HG03442 (cell line): Measurements from ENCODE around the gene MAPK1.
"Not testable (repeated sequence)": the region's sequence is repeated elsewhere in the genome, so short reads cannot be mapped to it uniquely, and the experiment has no call there.

Experiments used
- ATAC-seq: cut with Tn5 transposase; IDR thresholded peaks from one replicate; pipeline ENCODE4 v1.9.1; 2021; ENCODE audit warnings: mild to moderate bottlenecking, moderate library complexity; ENCODE audit not compliant: unreplicated experiment

MAPK1 gene

GRCh38 chr22:21793716-21794115, 73.7 kb downstream of the MAPK1 start:
- not testable (repeated sequence) for ATAC-seq

- peak; percentile 70 for ATAC-seq
Observed at GRCh38 chr22:21791635-21792625, 75.5 kb downstream of the MAPK1 start.

- not testable (repeated sequence) for ATAC-seq
Observed at GRCh38 chr22:21790849-21791610, 76.4 kb downstream of the MAPK1 start.

- no peak for ATAC-seq
Observed at GRCh38 chr22:21790359-21790758, 77.1 kb downstream of the MAPK1 start.

- ATAC-seq: not testable (repeated sequence)
Observed at GRCh38 chr22:21787565-21787964, 79.9 kb downstream of the MAPK1 start.

DNA sequence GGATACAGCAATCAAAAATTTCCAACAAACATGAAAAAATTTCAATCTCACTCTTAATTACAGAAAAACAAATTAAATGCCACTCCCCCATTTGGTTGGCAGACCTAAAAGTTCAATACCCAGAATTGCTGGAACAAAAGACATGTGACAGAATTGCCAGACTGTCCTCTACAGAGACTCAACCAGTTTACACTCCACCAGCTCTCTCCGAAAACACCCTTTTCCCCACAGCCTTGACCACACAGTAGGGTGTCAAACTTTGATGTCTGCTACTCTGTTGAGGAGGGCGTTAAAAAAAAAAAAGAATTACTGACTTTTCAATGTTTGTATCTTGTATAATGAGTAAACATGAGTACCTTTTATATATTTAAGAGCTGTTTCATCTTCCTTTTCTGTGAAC, 87.2 kb downstream of the MAPK1 start:
- no peak for ATAC-seq

DNA sequence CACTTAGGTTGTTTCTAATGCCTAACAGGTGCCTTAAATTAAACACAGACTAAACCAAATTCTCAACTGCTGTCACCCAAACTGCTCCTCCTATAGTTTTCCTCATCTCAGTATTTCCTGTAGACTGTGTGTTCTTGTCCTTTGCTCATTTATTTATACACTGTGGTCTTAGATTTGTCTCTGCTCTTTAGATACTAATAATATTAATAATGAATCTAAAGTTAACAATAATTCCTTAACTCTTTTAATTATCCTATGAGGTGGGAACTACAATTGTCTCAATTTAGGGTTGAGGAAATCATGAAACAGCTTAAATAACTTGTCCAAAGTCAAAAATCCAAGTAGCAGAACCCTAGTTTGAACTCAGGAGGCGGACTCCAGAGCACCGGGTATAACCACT, 88.0 kb downstream of the MAPK1 start:
- ATAC-seq: no peak

DNA sequence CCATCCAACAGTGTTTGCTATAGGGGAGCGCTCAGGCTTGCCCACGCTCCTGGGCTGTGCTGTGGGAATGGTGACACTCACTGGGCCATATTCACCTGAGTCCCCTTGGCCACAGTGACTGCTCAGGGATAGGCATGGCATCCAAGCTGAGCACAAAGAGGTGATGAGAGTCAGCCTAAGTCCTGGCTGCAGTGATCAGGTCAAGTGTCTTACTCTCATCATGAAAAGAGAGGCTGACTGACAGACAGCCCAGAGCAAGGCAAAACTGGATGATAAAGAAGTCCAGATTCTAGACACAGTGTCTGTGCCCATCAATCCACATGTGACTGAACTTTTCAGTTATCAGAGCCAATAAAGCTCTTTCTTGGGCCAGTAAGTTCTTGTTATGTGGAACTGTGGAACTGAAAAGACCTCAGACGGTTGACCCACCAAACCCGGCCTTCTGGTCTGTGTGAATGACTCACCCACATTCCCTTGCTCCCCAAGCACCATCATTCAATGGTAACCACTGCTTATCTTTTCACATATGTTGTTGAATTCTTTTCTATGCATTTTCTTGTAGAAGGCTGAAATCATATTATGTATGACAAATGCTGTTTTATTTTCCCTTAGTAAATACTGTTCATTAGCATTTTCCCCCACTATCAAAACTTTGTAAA, 88.6 kb downstream of the MAPK1 start:
- ATAC-seq: no peak

DNA sequence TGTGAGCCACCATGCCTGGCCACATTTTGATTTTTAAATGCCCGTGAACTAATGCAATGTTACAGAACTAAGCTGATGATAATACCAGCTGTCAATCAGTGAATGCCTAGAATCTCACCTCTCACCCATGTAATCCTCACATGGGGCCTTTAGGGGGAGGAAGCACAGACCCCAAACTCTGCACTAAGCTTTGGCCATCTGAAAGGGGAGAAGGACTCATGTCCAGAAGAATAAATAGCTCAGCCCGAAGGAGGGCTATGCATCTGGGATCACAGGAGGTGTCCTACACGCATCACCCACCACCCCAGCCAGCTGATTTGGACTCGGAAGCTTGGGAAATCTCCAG, 95.8 kb downstream of the MAPK1 start:
- no peak for ATAC-seq

GRCh38 chr22:21768435-21768834, 99.0 kb downstream of the MAPK1 start:
- no peak for ATAC-seq

DNA sequence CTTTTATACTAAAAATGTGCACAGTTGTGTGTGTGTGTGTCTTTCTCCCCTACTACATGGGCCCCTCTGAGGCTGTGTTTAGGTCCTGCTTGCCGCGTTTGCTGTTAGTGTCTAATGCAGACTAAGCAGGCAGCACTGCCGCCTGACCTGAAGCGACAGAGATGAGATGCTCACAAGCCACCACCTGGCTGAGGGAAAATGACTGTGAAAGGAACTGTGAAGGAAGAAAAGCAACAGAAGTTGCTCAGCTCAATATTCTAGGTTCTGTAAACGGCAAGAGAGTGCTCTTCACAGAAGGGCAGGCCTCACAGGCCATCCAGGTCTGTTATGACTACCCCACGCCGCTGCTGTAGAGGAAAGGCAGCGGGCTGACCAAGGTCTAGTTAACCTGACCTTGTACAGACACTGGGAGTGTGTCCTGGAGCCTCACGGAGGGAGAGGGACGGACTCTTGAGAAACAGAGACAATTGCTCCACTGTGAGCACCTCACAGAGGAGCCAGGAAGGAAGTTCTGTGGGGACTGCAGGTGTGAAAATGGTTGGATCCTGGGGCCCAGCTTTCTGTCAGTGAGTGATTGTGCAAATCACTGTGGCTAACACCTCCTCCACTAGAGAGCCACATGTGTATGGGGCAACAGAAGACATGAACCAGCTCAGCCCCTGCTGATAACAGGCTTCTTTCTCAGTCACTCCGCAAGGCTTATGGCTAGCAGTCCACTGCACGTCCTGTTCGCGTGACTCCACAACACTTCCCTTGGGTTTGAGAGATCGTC, 100.6 kb downstream of the MAPK1 start:
- ATAC-seq: peak; percentile 52

DNA sequence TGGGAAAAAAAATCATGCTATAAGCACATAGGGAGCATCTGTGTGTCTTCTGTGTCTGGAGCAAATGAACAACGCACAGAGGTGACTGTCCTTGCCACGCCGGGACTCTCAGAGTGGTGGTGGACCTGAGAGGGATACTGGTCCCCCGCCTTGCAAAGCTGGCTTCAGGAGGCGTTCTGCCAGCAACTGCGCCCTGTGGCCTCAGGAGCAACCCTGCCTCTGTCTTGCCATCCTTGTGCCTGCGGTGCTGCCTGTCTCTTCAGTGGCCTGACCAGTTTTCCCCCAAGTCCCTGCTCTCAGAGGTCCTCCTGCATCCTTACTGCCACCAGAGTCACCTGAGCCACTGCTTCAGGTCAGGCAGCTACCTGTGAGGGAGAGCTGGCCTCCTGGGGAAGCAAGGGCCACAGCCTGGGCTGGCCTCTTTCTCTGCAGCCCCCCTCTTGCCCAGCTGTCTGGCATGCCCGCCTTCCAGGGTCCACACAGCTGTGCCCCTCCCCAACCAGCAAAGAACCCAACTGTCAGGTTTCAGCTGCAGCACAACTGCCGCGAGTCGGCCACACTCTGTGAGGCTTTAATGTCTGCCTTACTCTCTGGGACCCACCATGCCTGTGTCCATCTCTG, 101.4 kb downstream of the MAPK1 start:
- no peak for ATAC-seq

DNA sequence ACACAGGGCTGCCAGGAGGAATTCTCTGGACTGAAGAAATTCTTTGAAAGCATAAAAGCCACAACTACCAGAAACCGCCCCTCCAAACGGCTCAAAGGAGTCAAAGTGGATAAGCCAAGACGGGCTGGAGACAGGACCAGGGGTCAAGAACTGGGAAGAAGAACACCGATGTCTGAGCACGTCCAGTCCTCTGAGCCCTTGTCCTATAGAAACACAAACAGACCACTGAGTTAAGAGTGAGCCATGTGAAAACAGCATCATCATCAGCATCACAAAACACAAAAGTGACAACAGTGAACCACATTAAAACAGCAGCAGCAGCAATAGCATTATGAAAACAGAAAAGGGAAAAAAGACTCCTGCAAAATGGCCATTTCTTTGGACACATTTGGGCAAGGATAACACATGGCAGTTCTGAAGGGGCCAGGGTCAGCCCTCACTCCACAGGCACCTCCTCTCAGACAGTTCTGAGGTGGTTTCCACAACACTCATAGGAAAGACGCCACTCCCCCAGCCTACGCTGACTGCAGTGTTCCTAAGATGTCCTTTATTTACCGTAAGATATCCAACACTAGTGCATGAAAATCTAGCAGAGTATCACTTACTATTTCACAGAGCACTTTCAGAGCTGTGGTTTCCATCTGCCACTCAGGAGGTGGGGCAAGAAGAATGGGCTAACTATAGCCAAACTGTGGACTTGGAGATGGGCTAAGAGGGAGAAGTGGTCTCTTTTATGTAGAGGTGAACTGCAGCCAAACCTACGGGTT, 103.2 kb downstream of the MAPK1 start:
- no peak for ATAC-seq

- ATAC-seq: no peak
Observed at GRCh38 chr22:21762712-21763581, 104.5 kb downstream of the MAPK1 start.

DNA sequence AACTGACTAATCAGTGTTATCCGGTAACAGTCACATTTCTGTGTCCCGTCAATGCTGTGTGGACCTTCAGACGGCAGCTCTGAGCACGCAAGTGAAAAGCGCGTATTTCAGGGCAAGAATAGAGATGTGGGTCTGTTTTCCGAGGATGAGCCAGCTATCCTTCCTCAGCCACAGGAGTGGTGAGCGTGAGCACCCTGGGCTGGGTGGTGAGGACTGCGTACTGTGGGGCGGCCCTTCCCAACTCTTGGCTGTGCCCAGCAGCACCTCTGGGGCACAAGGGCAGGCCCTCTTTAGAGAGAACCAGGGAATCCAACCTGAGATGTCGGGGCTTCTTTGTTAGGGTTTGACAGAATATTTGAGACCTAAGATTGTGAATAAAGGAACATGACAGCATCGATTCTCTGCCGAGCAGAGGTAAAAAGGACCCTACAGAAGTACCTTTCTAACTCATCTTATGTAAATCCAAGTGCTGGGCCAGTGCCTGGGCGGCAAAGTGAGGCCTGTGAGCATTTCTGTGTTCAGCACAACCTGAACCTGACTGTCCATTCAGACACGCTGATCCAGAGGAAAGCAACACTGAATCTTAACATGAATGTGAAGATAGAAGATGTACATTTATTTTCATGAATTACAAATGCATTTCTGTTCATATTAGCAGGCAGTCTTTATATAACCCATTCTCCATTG, 105.3 kb downstream of the MAPK1 start:
- no peak for ATAC-seq

DNA sequence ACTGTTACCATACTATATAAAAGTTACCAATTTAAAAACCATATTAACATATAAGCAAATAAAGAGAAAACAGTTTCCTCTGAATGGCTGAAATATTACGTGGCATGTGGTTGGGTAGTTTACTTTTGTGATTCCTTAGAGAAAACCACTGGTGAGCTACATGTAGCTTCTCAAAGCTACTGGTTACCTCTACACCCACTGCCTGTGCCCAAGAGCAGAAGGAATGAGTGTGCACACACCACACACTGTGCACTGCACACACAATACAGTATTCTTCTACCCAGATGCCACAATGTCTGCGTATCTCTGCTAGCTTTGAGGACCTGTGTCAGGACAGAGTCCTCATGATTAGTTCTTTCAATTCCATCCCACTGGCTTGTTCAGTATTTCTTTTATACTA, 106.4 kb downstream of the MAPK1 start:
- no peak for ATAC-seq

DNA sequence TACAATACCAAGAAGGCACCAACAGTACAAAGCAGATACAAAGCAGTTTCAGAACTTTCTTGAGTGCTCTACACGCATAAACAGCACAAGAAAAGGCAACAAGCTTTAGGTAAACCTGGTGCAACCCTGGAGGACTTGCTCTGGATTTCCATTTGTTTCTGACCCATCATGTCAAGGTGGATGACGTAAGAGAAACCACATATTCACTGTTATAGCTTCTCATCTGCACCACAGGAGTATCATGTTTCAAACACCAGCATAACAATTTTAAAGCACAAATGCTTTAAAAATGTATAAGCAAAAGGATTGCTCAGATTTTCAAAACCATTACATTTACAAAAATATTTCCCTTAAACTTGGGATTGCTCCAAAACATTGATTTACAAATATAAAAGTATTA, 106.8 kb downstream of the MAPK1 start:
- ATAC-seq: no peak
